ENCODE results near the gene FLOT1. TPM values are rescaled to one million over a fixed set of nuclear protein-coding genes. Genes with fewer than 3 reads are reported as not detected.

The FLOT1 gene
- total RNA-seq, 1 donor from 2014 or later: 120 TPM

- no peak for DNase-seq (ENCODE audit: extremely low read depth, low read depth, low spot score)
Observed at GRCh38 chr6:30683183-30683979, 59.1 kb downstream of the FLOT1 start.

- no peak for DNase-seq (ENCODE audit: extremely low read depth, low read depth, low spot score)
Observed at GRCh38 chr6:30682143-30683117, 60.1 kb downstream of the FLOT1 start.

- no peak for DNase-seq (ENCODE audit: extremely low read depth, low read depth, low spot score)
Observed at GRCh38 chr6:30681766-30682142, 60.7 kb downstream of the FLOT1 start.

GRCh38 chr6:30679765-30680535 lies 62.5 kb downstream of the FLOT1 start:
- DNase-seq (ENCODE audit: extremely low read depth, low read depth, low spot score): no peak

GRCh38 chr6:30678964-30679726 lies 63.3 kb downstream of the FLOT1 start:
- no peak for DNase-seq (ENCODE audit: extremely low read depth, low read depth, low spot score)

Other genes starting within 250 kb of the FLOT1 start
- 34.3 and 45.1 TPM in 2 replicates for gene GNL1, start 186.2 kb downstream of the FLOT1 start, total RNA-seq
- 6.1 and 7.9 TPM in 2 replicates for gene PRR3, start 185.4 kb downstream of the FLOT1 start, total RNA-seq
- gene ABCF1, start 171.2 kb downstream of the FLOT1 start, total RNA-seq: 54.0 and 64.4 TPM in 2 replicates
- gene PPP1R10, start 125.4 kb downstream of the FLOT1 start, total RNA-seq: 32.7 and 40.0 TPM in 2 replicates
- gene MRPS18B, start 124.8 kb downstream of the FLOT1 start, total RNA-seq: 33.9 and 41.1 TPM in 2 replicates
- 8.1 and 8.9 TPM in 2 replicates for gene ATAT1, start 115.8 kb downstream of the FLOT1 start, total RNA-seq
- 6.8 and 8.5 TPM in 2 replicates for gene C6orf136, start 95.6 kb downstream of the FLOT1 start, total RNA-seq
- 28.8 and 28.9 TPM in 2 replicates for gene DHX16, start 69.7 kb downstream of the FLOT1 start, total RNA-seq
- 124 and 147 TPM in 2 replicates for gene PPP1R18, start 56.0 kb downstream of the FLOT1 start, total RNA-seq
- 8.8 and 10.8 TPM in 2 replicates for gene NRM, start 51.7 kb downstream of the FLOT1 start, total RNA-seq
- 8.7 and 18.1 TPM in 2 replicates for gene MDC1, start 25.4 kb downstream of the FLOT1 start, total RNA-seq
- 842 and 878 TPM in 2 replicates for gene TUBB, start 22.3 kb downstream of the FLOT1 start, total RNA-seq
- 75.3 and 157 TPM in 2 replicates for gene IER3, start 1.9 kb upstream of the FLOT1 start, total RNA-seq
- gene DDR1, start 141.8 kb upstream of the FLOT1 start, total RNA-seq: 9.1 and 18.7 TPM in 2 replicates
- 22.8 and 24.1 TPM in 2 replicates for gene GTF2H4, start 165.5 kb upstream of the FLOT1 start, total RNA-seq
- 17.9 and 22.6 TPM in 2 replicates for gene VARS2, start 171.6 kb upstream of the FLOT1 start, total RNA-seq
- gene SFTA2, start 189.5 kb upstream of the FLOT1 start, total RNA-seq: not detected in 2 replicates
- gene MUCL3, start 198.3 kb upstream of the FLOT1 start, total RNA-seq: not detected in 2 replicates
- gene MUC21, start 241.0 kb upstream of the FLOT1 start, total RNA-seq: not detected in 2 replicates